ENCODE data around the gene EIF3L.
A peak's percentile ranks its signal among the peaks of the same experiment; 100 is the strongest.

Gene EIF3L

DNA sequence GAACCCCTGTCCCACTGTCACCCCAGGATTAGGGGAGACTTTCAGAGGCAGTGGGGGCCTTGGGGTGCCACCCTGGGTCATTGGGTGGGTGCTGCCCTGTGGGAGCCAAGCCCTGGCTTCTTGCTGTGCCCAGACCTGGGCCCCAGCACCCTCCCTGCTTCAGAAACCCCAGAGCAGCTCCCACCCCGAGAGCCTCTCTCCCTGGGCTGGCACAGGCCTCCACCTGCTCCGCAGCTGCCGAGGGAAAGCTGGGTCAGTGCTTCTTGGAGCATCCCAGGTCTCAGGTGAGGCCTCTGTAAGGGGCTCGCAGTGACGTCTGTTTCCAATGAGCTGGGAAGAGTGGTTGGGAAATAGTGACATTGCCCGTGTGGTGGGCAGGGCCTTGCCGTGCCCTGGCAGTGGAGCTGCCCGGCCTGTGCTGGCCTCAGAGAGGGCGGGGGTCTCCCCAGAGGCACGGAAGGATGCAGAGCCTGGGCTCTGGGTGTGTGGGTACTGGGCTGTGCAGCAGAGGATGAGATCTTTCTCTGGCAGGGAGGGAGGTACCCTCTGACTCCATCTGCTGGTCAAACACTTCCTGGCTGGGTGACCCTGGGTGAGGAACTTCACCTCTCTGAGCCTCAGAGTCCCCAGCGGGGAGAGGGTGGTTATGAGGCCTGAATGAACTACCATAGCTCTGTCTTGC, 81.2 kb downstream of the EIF3L start:
- no peak for DNase-seq

DNA sequence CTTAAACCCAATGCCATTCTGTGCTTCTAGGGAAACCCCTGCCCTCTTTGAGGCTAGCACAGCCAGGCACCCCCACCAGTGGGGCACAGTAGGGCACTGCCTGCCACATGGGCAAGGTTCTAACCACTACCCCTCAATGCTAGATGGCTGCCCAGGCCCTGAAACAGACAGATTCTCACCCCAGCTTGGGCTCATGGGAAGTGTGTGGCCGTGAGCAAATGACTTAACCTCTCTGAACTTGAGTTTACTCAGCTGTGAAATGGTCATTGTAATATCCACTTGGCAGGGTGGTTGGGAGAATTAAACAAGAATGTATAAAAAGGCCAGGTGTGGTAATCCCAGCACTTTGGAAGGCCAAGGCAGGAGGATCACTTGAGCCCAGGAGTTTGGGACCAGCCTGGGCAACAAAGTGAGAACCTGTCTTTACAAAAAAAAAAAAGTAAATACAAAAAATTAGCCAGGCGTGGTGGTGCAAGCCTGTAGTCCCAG, 81.8 kb downstream of the EIF3L start:
- no peak for DNase-seq

DNA sequence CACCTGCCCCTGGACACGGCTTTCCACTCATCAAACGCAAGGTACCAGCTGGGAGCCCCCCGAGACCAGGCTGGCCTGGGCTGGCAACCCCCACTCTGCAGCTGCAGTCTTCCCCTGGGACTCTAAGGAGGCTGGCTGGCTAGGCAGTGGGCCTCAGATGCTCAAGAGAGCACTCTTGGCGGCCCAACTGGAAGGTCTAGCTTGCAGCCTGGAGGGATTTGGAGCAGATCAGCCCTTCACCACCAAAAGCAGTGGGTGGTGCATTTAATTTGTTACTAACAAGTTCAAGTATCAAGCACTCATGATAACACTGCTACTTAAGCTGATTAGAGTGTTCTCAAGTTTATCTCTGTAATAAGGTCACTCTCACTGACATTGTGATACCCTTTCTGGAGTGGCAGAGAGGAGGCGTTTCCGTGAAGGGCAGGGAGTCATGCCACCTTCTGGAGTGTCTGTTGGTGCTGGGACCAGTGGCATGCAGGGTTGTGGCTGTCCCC, 82.7 kb downstream of the EIF3L start:
- DNase-seq, result no peak

DNA sequence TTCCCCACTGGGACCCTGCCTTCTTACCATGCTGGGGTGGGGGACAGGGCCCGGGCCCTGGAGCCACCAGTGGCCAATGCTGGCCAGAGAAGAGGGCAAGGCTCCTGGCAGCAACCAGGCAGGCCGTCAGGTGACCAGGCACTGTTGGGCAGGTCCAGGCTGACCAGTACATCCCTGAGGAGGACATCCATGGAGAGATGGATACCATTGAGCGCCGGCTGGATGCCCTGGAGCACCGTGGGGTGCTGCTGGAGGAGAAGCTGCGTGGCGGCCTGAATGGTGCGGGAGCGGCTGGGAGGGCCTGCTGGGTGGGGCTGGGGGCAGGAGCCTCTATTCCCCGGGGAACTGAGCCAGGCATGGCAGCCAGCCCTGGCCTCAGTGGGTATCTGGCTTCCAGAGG, 83.2 kb downstream of the EIF3L start:
- DNase-seq, result no peak

DNA sequence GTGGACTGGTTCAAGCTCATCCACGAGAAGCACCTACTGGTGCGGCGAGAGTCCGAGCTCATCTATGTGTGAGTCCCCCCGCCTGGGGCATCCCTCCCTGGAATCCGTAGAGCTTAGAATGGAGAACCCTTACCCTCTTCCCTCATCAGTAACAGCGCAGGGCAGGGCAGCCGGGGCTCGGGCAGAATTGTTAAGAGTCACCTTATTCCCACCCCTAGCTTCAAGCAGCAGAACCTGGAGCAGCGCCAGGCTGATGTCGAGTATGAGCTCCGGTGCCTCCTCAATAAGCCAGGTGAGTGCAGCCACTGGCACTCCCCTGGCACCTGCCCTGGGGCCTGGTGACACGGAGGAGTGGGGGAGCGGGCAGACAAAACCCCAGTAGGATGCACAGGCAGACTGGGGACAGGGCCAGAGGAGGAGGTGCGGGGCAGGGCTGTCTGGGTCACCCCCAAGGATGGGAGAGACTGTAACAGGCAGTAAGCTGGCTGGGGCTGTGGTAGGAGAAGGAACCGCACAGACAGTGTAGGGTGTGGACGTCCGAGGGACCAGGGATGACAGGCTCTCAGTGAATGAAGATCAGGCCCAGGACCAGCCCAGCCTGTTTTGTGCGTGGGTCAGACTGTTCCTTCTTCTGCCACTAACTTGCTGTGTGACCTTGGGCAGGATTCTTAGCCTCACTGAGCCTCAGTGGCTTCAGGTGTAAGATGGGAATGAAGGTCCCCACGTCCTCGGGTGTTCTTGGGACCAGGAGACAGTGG, 83.8 kb downstream of the EIF3L start:
- no peak for DNase-seq

DNA sequence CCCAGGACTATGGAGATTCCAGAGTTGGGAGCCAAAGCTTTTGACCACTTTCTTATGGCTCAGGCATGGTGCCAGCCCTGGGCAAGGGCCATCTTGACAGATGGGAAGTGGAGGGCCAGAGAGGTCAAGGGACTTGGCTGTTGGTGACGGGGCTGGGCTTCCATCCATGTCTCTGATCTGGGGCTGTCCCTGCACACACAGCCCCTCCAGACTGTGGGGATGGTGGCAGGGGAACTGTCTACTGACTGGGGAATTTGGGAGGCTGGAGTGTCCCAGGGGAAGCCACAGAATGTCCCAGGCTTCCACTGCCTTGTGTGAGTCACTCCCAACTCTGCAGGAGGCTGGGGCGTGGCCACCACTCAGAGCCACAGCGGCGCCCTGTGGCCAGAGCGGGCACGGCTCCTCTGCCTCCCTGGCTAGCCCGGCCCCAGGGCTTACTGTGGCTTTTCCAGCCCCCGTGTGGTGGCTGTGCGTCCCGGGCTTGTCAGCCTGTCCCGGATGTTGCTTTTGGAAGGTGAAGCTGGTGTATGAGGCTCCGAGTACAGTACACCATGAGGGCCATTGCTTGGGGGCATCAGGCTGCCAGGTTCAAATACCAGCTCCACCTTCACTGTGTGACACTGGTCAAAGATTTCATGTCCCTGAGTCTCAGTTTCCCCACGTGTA, 84.6 kb downstream of the EIF3L start:
- peak; percentile 90 for DNase-seq

Data from T1000 (cell line).